Kidney (tissue), 14 donors: Measurements from ENCODE around the gene TENM4. TPM values are rescaled to one million over a fixed set of nuclear protein-coding genes. Genes with fewer than 3 reads are reported as not detected.
A peak's percentile ranks its signal among the peaks of the same experiment; 100 is the strongest.

ENCODE experiments used
- DNase-seq, 5 donors: peaks; one replicate each; pipeline ENCODE4 v3.0.0-alpha.2; 2013 to 2020
- FAIRE-seq: peaks from 2 replicates; lab custom pipeline; 2012; peaks lifted over from hg19 to GRCh38; lab: Jason Lieb, UNC
- H3K27ac ChIP-seq, 2 donors: one replicate each; pipeline ENCODE4 v1.7.0; 2013; ENCODE audit warnings: low read depth in 2 of 2, low read length in 2 of 2, inconsistent platforms in 1 of 2
- H3K27me3 ChIP-seq: one replicate; pipeline ENCODE4 v1.7.1; 2013; ENCODE audit warnings: low read length, inconsistent platforms; ENCODE audit not compliant: control insufficient read depth, insufficient read depth
- H3K36me3 ChIP-seq, 3 donors: one replicate each; pipeline versions ENCODE4 v1.7.0 to v1.7.1; 2013; ENCODE audit warnings: low read length in 3 of 3, control low read depth in 1 of 3, inconsistent platforms in 1 of 3; ENCODE audit not compliant: insufficient read depth in 3 of 3, control insufficient read depth in 2 of 3
- H3K4me1 ChIP-seq, 3 donors: one replicate each; pipeline versions ENCODE4 v1.7.0 to v1.7.1; 2013; ENCODE audit warnings: low read length in 3 of 3, inconsistent platforms in 1 of 3, low read depth in 1 of 3; ENCODE audit not compliant: control insufficient read depth in 2 of 3, insufficient read depth in 2 of 3
- H3K4me3 ChIP-seq, 3 donors: one replicate each; pipeline versions ENCODE4 v1.7.0 to v1.8.1; 2013; ENCODE audit warnings: low read length in 3 of 3, control low read depth in 1 of 3, inconsistent platforms in 1 of 3
- H3K9ac ChIP-seq, 3 donors: one replicate each; pipeline versions ENCODE4 v1.7.0 to v1.7.1; 2013; ENCODE audit warnings: low read length in 3 of 3, control low read depth in 1 of 3, inconsistent platforms in 1 of 3
- H3K9me3 ChIP-seq, 3 donors: one replicate each; pipeline versions ENCODE4 v1.7.0 to v1.7.1; 2013; ENCODE audit warnings: low read length in 3 of 3, control low read depth in 1 of 3, inconsistent platforms in 1 of 3; ENCODE audit not compliant: control insufficient read depth in 2 of 3, insufficient read depth in 1 of 3
- intact Hi-C: fragments of 100-400 bp; cut with DNase I; formaldehyde crosslinking; loops from one replicate; pipeline ENCODE4 v1.11.1; 2022
- polyA plus RNA-seq: library from polyadenylated mRNA; stranded (reverse); fragments of 350-450 nt; fragmentation: Illumina TruSeq; extraction: RNeasy Lipid Tissue Mini Kit (QIAGEN cat#74804); gene quantifications from one replicate; pipeline ENCODE4 v1.2.3, GENCODE V29; 2014; ENCODE audit warnings: low read depth, low replicate concordance; ENCODE audit not compliant: insufficient read depth
- total RNA-seq: library from RNA; stranded (reverse); fragmentation: NEBNext Ultra II Directional; extraction: Animal tissue kit (Norgen Biotek cat#: 25700); gene quantifications from one replicate; pipeline ENCODE4 v1.2.1, GENCODE V29; 2021
- TF ChIP-seq, protein P1 (sequence below): IDR thresholded peaks from 3 replicates; pipeline ENCODE4 v1.5.1; 2012; ENCODE audit warnings: mild to moderate bottlenecking, moderate library complexity, borderline replicate concordance; ENCODE audit not compliant: insufficient read depth; ENCODE audit errors: extremely low read depth
- donor health status: control.
- donor health status: control.
- donor health status: control.
- donor health status: control.
- donor health status: control.
- donor health status: DM: yes; HTN: yes; CAD: no.
- donor health status: Normal renal cell carcinoma (clear cell type).

Gene TENM4
- total and polyA plus RNA-seq, 2 donors from 2014 or later = 0.34 to 31.0 TPM

DNA sequence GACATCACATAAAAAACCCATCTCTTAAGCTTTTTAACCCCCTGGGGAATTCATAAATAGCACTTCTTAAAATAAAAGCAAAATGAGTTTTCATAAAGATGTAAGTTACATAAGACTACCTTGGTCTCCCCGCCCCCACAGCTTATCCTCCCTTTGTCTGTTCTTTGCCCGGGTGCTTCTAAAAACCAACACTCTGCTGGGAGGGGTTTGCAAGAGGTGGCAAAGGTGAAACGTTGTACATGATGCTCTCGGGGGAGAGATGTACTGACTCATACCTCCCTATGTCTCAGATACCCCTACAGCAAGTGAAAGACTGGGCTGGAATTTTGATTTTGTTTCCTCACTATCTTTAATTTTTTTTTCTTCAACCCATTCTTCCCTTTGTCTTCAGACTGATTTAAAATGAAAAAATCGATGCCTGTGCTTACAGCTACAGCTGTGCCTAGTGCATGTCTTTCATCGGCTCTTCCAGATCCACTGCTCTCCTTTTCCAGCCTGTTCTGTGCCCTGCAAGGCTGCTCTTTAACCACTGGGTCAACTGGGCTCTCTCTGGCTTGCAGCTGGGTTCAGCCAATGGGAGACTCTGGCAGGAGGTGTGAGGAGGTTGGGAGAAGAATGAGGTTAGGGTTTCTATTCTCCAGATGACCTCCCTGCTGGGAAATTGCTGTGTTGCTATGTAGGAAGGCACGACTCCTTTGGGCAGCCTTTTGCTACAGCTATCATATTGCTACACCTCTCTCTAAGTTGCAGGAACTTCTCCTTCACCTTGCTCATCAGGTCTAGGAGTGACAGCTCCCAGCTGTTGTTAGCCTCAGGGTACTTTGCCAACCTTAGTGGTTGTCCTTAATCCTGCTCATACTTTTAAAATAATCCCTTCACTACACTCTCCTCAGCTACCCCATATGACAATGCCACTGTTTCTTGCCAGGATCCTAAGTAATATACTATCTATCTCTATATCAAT, 266.5 kb downstream of the TENM4 start:
- no peak for FAIRE-seq
- Histone ChIP-seq H3K9me3 (no peaks in the 10 kb centered on the region), H3K27ac (no peak overlapping the region), H3K4me1 (no peaks in the 10 kb centered on the region), H3K36me3 (no peaks in the 10 kb centered on the region), H3K27me3 (no peaks in the 10 kb centered on the region), H3K4me3 (no peak overlapping the region), H3K9ac (no peak overlapping the region)
- TF ChIP-seq, protein P1, sequence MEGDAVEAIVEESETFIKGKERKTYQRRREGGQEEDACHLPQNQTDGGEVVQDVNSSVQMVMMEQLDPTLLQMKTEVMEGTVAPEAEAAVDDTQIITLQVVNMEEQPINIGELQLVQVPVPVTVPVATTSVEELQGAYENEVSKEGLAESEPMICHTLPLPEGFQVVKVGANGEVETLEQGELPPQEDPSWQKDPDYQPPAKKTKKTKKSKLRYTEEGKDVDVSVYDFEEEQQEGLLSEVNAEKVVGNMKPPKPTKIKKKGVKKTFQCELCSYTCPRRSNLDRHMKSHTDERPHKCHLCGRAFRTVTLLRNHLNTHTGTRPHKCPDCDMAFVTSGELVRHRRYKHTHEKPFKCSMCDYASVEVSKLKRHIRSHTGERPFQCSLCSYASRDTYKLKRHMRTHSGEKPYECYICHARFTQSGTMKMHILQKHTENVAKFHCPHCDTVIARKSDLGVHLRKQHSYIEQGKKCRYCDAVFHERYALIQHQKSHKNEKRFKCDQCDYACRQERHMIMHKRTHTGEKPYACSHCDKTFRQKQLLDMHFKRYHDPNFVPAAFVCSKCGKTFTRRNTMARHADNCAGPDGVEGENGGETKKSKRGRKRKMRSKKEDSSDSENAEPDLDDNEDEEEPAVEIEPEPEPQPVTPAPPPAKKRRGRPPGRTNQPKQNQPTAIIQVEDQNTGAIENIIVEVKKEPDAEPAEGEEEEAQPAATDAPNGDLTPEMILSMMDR = no peak
- DNase-seq = peak in 3 of 5 donors; percentile 10 to 30 (median 14)
- intact Hi-C loops = no loop called here

GRCh38 chr11:79173615-79174014, 267.2 kb downstream of the TENM4 start:
- H3K4me3 ChIP-seq = no peak overlapping the region
- H3K9ac ChIP-seq = no peak overlapping the region
- DNase-seq (peak in 1 of 5 donors; percentile 27), FAIRE-seq (no peak)
- no peaks in the 10 kb centered on the region for H3K9me3 ChIP-seq
- no peaks in the 10 kb centered on the region for H3K27me3 ChIP-seq
- no peaks in the 10 kb centered on the region for H3K4me1 ChIP-seq
- H3K36me3 ChIP-seq = no peaks in the 10 kb centered on the region
- no peak overlapping the region for H3K27ac ChIP-seq
- TF ChIP-seq, protein P1 = no peak
- intact Hi-C loops = no loop called here

DNA sequence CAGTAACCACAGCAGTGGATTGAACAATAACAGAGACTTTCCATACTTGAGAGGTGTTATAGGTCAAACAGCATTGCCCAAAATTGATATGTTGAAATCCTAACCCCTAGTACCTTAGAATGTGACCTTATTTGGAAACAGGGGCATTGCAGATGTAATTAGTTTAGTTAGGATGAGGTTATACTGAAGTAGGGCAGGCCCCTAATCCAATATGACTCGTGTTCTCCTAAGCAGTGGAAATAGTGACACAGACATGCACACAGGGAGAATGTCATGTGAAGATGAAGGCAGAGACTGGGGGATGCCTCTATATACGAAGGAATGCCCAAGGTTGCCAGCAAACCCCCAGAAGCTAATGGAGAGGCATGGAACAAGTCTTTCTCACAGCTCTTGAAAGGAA, 270.5 kb downstream of the TENM4 start:
- Histone ChIP-seq H3K27ac (no peak overlapping the region), H3K4me3 (no peak overlapping the region), H3K9me3 (no peaks in the 10 kb centered on the region), H3K9ac (no peak overlapping the region), H3K27me3 (no peaks in the 10 kb centered on the region), H3K36me3 (no peaks in the 10 kb centered on the region), H3K4me1 (no peaks in the 10 kb centered on the region)
- no peak for DNase-seq
- FAIRE-seq = no peak
- intact Hi-C loops = no loop called here
- TF ChIP-seq, protein P1 = no peak
